K562 treated with DMSO at 1 percent for 4 hours (cell line): ENCODE results near the gene ATP8B4. TPM values are rescaled to one million over a fixed set of nuclear protein-coding genes. Genes with fewer than 3 reads are reported as not detected.

ENCODE experiments used
- total RNA-seq: library from RNA; unstranded; fragments of 300-600 nt; gene quantifications from 2 replicates; pipeline ENCODE4 v1.2.3, GENCODE V29; 2022; ENCODE audit not compliant: insufficient read depth

Gene ATP8B4, protein sequence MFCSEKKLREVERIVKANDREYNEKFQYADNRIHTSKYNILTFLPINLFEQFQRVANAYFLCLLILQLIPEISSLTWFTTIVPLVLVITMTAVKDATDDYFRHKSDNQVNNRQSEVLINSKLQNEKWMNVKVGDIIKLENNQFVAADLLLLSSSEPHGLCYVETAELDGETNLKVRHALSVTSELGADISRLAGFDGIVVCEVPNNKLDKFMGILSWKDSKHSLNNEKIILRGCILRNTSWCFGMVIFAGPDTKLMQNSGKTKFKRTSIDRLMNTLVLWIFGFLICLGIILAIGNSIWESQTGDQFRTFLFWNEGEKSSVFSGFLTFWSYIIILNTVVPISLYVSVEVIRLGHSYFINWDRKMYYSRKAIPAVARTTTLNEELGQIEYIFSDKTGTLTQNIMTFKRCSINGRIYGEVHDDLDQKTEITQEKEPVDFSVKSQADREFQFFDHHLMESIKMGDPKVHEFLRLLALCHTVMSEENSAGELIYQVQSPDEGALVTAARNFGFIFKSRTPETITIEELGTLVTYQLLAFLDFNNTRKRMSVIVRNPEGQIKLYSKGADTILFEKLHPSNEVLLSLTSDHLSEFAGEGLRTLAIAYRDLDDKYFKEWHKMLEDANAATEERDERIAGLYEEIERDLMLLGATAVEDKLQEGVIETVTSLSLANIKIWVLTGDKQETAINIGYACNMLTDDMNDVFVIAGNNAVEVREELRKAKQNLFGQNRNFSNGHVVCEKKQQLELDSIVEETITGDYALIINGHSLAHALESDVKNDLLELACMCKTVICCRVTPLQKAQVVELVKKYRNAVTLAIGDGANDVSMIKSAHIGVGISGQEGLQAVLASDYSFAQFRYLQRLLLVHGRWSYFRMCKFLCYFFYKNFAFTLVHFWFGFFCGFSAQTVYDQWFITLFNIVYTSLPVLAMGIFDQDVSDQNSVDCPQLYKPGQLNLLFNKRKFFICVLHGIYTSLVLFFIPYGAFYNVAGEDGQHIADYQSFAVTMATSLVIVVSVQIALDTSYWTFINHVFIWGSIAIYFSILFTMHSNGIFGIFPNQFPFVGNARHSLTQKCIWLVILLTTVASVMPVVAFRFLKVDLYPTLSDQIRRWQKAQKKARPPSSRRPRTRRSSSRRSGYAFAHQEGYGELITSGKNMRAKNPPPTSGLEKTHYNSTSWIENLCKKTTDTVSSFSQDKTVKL
- 0.40 and 0.80 TPM in 2 replicates for total RNA-seq

GRCh38 chr15:50119063-50120040 is at the start of gene ATP8B4:
Gene ATP8B4 (minus strand): TSS chr15:50119233. CDS start chr15:50106966, 12,267 bp downstream.

Other genes starting within 250 kb of the ATP8B4 start
- gene SLC27A2, start 63.0 kb upstream of the ATP8B4 start, total RNA-seq, result 41.7 and 52.0 TPM in 2 replicates
- 3.9 and 8.1 TPM in 2 replicates for gene HDC, start 146.5 kb upstream of the ATP8B4 start, total RNA-seq
- gene GABPB1, start 236.0 kb upstream of the ATP8B4 start, total RNA-seq, result 9.8 and 12.4 TPM in 2 replicates